RWPE2 (cell line): ENCODE data around the gene TNKS1BP1.

Source experiments
- ATAC-seq: fragments of 200-7000 bp; cut with Tn5 transposase; 3 replicates; pipeline ENCODE4 v1.9.1; 2021; ENCODE audit warnings: low read depth
- DNase-seq: peaks from one replicate; pipeline ENCODE4 v3.0.0-alpha.2; 2020; ENCODE audit warnings: low spot score
- H3K27ac ChIP-seq: fragments of 450-650 bp; 2 replicates; pipeline ENCODE4 v1.5.1; 2017; ENCODE audit warnings: mild to moderate bottlenecking; ENCODE audit not compliant: poor library complexity, severe bottlenecking
- H3K27me3 ChIP-seq: fragments of 250-450 bp; sonication (Bioruptor Pico); 2 replicates; pipeline ENCODE4 v1.5.1; 2021; ENCODE audit warnings: mild to moderate bottlenecking, moderate library complexity; ENCODE audit not compliant: insufficient read depth, poor library complexity, severe bottlenecking
- H3K36me3 ChIP-seq: fragments of 250-450 bp; sonication (Bioruptor Pico); 2 replicates; pipeline ENCODE4 v1.5.1; 2020; ENCODE audit warnings: low read depth, mild to moderate bottlenecking, moderate library complexity
- H3K4me1 ChIP-seq: fragments of 250-450 bp; sonication (Bioruptor Pico); 2 replicates; pipeline ENCODE4 v1.5.1; 2021; ENCODE audit warnings: mild to moderate bottlenecking, moderate library complexity; ENCODE audit not compliant: insufficient read depth, poor library complexity, severe bottlenecking
- H3K4me3 ChIP-seq: fragments of 250-450 bp; sonication (Bioruptor Pico); 2 replicates; pipeline ENCODE4 v1.5.1; 2021; ENCODE audit warnings: mild to moderate bottlenecking, moderate library complexity; ENCODE audit not compliant: severe bottlenecking
- H3K9me3 ChIP-seq: fragments of 250-450 bp; sonication (Bioruptor Pico); 2 replicates; pipeline ENCODE4 v1.5.1; 2021; ENCODE audit warnings: mild to moderate bottlenecking, moderate library complexity; ENCODE audit not compliant: severe bottlenecking
- TF ChIP-seq, protein P1 (sequence below): fragments of 450-650 bp; IDR thresholded peaks from one replicate; pipeline ENCODE4 v1.5.1; 2017; ENCODE audit warnings: mild to moderate bottlenecking, moderate library complexity; ENCODE audit not compliant: poor library complexity, severe bottlenecking

The TNKS1BP1 gene

DNA sequence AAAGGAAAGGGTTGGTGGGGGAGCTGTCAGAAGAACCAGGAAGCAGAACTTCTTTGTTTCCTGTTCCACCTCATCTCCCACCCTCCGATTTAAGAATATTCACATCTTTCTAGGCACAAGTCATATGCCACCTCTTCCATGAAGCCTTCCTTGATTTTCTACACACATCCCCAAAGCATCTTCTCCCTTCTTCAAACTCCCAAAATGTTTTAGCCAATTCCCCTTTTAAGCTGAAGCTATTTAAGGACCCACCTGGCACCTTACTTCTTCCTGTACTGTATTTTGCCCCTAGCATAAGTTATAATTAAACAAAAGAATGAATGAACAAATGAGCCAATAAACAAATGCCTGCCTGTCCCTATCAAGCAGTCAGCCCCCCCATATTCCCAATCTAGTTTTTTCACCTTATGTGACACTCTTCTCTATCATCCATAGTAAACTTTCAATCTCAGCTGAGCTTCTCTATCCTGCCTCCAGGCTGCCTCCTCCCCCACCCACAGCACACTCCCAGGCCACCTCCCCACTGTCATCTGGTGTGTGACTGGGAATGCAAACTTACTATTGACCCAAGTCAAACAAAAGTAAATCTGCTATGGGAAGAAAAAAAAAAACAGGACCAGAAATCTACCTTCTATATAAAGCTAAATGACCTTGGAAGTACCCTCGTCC is 3.9 kb downstream of the TNKS1BP1 start:
- H3K4me1 ChIP-seq, result peaks cover 14% of the 10 kb centered on the region
- no peaks in the 10 kb centered on the region for H3K9me3 ChIP-seq
- no peak overlapping the region for H3K4me3 ChIP-seq
- H3K36me3 ChIP-seq, result peaks cover 62% of the 10 kb centered on the region
- ATAC-seq, result no peak
- H3K27ac ChIP-seq, result peak overlapping the region; percentile 92
- TF ChIP-seq, protein P1, sequence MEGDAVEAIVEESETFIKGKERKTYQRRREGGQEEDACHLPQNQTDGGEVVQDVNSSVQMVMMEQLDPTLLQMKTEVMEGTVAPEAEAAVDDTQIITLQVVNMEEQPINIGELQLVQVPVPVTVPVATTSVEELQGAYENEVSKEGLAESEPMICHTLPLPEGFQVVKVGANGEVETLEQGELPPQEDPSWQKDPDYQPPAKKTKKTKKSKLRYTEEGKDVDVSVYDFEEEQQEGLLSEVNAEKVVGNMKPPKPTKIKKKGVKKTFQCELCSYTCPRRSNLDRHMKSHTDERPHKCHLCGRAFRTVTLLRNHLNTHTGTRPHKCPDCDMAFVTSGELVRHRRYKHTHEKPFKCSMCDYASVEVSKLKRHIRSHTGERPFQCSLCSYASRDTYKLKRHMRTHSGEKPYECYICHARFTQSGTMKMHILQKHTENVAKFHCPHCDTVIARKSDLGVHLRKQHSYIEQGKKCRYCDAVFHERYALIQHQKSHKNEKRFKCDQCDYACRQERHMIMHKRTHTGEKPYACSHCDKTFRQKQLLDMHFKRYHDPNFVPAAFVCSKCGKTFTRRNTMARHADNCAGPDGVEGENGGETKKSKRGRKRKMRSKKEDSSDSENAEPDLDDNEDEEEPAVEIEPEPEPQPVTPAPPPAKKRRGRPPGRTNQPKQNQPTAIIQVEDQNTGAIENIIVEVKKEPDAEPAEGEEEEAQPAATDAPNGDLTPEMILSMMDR, result no peak
- no peak for DNase-seq
- no peaks in the 10 kb centered on the region for H3K27me3 ChIP-seq

DNA sequence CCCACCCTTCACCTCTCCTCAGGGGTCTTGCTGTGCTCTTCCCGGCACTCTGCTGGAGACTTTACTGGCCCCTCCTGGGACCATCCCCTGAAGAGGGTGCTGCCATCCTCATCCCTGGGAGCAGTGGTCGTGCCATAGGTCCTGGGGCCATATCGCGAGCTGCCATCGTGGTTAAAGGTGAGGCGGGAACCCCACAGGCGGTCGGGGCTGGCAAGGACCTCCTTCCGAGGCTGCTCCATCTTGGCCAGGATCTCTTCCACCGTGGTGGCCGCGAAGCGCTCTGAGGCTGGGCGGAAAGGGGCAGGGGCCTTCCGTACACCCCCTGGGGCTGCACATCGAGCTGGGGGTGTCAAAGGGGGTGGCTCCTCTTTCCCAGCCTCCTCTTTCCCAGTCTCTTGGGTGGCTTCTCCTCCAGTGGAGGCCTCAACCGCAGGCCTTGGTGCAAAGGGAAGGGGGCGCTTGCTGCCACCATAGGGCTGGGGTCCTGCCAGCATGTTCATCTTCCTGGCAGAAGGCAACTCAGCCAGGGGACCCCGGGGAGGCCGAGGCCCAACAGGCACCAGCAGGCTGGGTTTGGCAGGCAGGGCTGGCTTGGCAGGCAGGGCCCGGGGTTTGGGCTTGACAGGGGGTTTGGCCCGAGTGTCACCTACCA is 4.6 kb downstream of the TNKS1BP1 start:
- Histone ChIP-seq H3K27me3 (no peaks in the 10 kb centered on the region), H3K36me3 (peaks cover 65% of the 10 kb centered on the region), H3K9me3 (no peaks in the 10 kb centered on the region), H3K27ac (no peak overlapping the region), H3K4me3 (no peak overlapping the region), H3K4me1 (peaks cover 10% of the 10 kb centered on the region)
- ATAC-seq, result no peak
- TF ChIP-seq, protein P1, result no peak
- DNase-seq, result no peak

DNA sequence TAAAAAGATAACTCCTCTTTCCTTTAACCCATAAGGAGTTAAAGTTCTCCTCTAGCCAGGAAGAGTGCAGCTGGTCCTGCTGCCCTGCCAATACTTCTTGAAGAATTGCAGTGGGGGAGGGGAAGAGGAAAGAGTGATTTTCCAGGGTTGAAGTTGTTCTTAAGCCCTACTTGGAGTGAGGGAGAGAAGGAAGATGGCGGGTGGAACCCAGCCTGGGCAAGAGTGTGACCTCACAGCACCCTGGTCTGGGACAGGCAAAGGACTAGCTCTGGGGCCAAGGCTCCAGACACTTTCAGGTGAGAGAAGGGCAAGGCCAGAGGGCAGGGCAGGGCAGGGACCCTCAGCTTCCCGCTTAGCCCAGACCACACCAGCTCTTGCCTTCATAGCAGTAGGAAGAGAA is 6.6 kb downstream of the TNKS1BP1 start:
- peaks cover 9% of the 10 kb centered on the region for H3K4me1 ChIP-seq
- no peak overlapping the region for H3K4me3 ChIP-seq
- no peak for DNase-seq
- H3K27me3 ChIP-seq, result no peaks in the 10 kb centered on the region
- peaks cover 83% of the 10 kb centered on the region for H3K36me3 ChIP-seq
- ATAC-seq, result no peak
- no peak overlapping the region for H3K27ac ChIP-seq
- H3K9me3 ChIP-seq, result no peaks in the 10 kb centered on the region
- TF ChIP-seq, protein P1, result no peak

DNA sequence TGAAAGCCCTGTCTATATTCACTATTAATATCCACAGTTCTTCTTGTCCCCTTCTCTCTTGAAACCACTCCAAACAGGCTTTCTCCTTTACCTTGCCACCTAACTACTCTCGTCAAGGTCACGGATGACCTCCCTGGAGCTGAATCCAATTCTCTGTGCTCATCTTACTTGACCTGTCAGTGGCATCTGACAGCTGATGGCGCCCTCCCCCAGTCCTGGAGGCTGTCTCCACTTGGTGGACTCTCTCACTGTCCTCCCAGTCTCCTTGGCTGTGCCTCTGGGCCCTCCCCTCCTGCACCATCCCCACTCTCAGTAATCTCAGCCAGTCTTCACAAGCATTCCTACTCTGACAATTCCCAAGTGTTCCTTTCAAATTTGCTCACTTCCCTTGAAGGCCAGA is 8.7 kb downstream of the TNKS1BP1 start:
- Histone ChIP-seq H3K4me1 (peaks cover 6% of the 10 kb centered on the region), H3K9me3 (no peaks in the 10 kb centered on the region), H3K27me3 (no peaks in the 10 kb centered on the region), H3K4me3 (no peak overlapping the region), H3K27ac (no peak overlapping the region), H3K36me3 (peaks cover 89% of the 10 kb centered on the region)
- DNase-seq, result no peak
- no peak for ATAC-seq
- TF ChIP-seq, protein P1, result no peak

DNA sequence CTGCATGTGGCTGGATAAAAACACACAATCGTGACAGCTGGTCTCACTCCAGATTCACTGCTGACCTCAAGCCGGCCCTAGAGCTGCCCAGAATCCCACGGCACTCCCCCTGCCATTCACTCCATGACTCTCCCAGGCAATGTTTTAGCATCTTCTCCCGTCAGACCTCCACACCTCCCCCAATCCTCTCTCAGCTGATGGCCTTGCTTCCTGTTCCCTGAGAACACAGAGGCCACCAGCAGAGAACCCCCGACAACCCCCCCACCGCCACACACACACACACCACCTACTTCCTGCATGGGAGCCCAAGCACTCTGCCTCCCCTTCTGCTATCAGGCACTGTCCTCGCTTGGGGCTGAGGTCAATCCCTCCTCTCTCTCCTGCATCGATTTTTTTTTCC is 9.3 kb downstream of the TNKS1BP1 start:
- Histone ChIP-seq H3K4me1 (peaks cover 10% of the 10 kb centered on the region), H3K9me3 (no peaks in the 10 kb centered on the region), H3K36me3 (peaks cover 88% of the 10 kb centered on the region), H3K27ac (no peak overlapping the region), H3K27me3 (no peaks in the 10 kb centered on the region), H3K4me3 (no peak overlapping the region)
- DNase-seq (no peak), ATAC-seq (no peak)
- TF ChIP-seq, protein P1, result no peak
